ENCODE measurements around the gene ITPR1. TPM values are rescaled to one million over a fixed set of nuclear protein-coding genes. Genes with fewer than 3 reads are reported as not detected.

The ITPR1 gene
- total RNA-seq = 2.7 and 3.1 TPM in 2 replicates

DNA sequence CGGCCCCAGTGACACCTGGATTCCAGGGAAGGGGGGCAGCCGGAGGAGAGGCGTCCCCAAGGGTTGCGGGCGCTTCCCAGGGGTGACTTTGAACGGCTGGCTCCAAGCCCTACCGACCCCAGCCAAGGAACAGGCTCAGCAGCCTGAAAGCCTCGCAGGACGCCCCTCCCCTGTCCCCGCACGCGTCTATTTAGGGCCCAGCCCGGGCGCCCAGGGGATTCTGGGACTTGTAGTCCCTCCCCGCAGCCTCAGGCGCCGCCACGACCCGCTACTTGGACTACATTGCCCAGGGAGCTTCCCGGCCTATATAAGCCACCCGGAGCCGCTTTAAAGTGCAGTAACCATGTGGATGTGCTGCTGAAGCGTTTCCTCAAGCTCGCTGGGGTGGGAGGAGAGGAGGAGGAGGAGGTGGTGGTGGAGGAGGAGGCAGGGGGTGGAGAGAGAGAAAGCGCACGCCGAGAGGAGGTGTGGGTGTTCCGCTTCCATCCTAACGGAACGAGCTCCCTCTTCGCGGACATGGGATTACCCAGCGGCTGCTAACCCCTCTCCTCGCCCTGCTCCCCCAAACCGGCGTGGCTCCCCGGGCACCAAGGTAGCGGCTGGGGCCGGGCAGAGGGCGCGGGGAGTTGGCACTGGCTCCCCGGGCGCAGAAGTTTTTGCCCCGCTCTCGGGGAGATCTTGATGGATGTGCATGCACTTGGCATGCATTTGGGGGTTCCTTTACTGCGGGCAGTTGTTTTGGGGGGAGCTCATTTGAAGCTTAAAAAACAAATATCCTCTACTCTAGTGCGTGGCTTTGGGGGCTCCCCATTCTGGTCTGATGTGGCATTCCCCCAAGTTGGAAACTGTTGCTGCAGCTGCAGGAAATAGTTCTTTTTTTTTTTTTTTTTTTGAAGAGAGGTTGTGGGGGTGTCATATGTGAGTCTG is at the start of gene ITPR1:
Gene ITPR1, plus strand, starts transcription at position 335 of the 927 bp plus-strand sequence. CDS start 23,144 bp downstream, outside the sequence.

DNA sequence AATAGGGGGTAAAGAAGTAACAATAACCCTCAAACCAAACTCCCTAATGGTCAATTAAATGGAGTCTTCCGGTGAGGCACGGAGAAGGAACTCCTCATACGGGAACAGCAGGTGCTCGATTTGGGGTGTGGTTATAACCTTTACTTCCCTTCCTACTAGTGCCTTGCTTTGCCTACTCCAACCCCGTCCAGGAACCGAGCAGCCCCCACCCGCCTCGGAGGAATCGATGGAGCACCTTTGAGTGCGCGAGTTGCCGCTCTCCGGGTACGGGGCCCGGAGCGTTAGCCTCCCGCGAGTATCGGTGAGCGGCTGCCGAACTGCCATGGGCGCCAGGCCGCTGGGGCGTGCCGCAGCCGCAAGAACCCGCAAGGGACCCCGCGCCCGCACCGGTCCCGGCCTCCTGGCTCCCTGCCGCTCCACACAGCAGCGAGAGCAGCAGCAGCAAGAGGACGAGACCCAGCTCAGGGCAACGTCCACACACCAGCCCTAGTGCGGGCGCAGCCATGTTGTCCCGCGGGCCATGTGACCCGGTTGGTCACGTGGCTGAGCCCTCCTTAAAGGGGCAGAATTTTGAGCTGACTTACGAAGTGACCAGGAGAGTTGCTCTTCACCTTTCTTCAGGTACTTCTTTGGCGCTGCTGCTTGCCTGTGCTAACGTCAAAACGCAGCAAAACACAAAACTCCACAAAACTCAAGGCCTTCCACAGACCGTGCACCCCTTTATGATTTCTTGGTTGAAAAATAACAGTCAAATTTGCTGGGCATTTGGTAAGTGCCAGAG is 26.2 kb upstream of the ITPR1 start, which contains the start of gene SUMF1:
Gene SUMF1, minus strand, starts transcription at position 529 of the 781 bp plus-strand sequence. Its CDS starts 24 bp downstream, at position 505.

Other genes starting within 250 kb of the ITPR1 start
- gene SETMAR, start 190.0 kb upstream of the ITPR1 start, total RNA-seq = 5.9 and 10.6 TPM in 2 replicates
- gene SUMF1, start 26.1 kb upstream of the ITPR1 start, total RNA-seq = 31.3 and 44.4 TPM in 2 replicates

Data from hair follicular keratinocyte (primary cell).